GM18951 (cell line): ENCODE measurements around the gene MAN2B2.

Experiments used
- POLR2A ChIP-seq: IDR thresholded peaks from 4 replicates; pipeline ENCODE4 v1.6.1; 2011; ENCODE audit warnings: mild to moderate bottlenecking; ENCODE audit not compliant: insufficient read length, insufficient read depth; ENCODE audit errors: extremely low read depth
- in situ Hi-C: fragments of 300-500 bp; cut with MboI; formaldehyde crosslinking; loops from one replicate; pipeline ENCODE4 v1.12.0; 2022; ENCODE audit warnings: low sequenced_read_pairs, mixed read lengths, inconsistent platforms; ENCODE audit not compliant: unreplicated experiment

MAN2B2 gene

GRCh38 chr4:6549890-6550620 lies 24.9 kb upstream of the MAN2B2 start:
- no peak for TF ChIP-seq POLR2A
- in situ Hi-C loops, result no loop called here

GRCh38 chr4:6550821-6551220 lies 24.2 kb upstream of the MAN2B2 start:
- in situ Hi-C loops, result no loop called here
- TF ChIP-seq POLR2A, result no peak

GRCh38 chr4:6551660-6552059 lies 23.3 kb upstream of the MAN2B2 start:
- in situ Hi-C loops, result no loop called here
- no peak for TF ChIP-seq POLR2A

DNA sequence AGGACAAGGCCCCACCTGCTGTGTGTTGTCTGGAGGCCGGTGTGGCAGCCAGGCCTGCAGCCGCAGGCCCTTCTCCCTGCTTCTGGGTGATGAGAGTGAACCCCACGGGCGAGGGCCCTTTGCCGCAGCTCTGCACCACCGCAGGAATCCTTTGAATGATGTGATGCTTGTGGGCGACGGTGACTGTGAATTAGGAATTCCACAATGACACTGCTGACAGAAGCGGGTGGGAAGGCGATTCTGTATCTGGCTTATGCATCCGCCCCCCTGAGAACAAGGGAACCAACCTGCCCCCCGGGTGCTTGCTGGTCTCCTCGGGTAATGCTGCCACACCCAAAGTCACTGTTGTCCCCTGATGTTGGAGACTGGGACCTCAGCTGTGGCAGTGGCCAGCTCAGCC lies 19.5 kb upstream of the MAN2B2 start:
- in situ Hi-C loops, result no loop called here
- no peak for TF ChIP-seq POLR2A

- in situ Hi-C loops, result no loop called here
- no peak for TF ChIP-seq POLR2A
Measured at GRCh38 chr4:6556263-6556662, 18.7 kb upstream of the MAN2B2 start.

DNA sequence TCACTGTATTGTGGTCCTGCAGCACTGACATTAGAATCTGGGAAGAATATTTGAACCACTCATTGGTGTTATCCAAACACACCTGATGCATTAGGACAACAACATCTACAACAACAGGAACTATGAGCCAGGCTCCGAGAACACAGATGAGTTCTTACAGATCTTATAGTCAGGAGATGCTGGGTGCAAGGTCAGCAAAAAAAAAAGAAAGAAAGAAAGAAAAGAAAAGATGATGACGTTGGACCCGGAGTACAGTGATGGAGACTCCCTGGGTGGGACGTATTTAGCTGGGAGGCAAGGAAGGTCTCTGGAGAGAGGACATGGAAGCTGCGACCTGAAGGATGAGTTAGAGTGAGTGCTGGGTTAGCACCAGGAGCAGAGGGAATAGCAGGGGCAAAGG lies 17.8 kb upstream of the MAN2B2 start:
- TF ChIP-seq POLR2A, result no peak
- in situ Hi-C loops, result no loop called here

GRCh38 chr4:6557856-6558255 lies 17.1 kb upstream of the MAN2B2 start:
- in situ Hi-C loops, result no loop called here
- TF ChIP-seq POLR2A, result no peak

DNA sequence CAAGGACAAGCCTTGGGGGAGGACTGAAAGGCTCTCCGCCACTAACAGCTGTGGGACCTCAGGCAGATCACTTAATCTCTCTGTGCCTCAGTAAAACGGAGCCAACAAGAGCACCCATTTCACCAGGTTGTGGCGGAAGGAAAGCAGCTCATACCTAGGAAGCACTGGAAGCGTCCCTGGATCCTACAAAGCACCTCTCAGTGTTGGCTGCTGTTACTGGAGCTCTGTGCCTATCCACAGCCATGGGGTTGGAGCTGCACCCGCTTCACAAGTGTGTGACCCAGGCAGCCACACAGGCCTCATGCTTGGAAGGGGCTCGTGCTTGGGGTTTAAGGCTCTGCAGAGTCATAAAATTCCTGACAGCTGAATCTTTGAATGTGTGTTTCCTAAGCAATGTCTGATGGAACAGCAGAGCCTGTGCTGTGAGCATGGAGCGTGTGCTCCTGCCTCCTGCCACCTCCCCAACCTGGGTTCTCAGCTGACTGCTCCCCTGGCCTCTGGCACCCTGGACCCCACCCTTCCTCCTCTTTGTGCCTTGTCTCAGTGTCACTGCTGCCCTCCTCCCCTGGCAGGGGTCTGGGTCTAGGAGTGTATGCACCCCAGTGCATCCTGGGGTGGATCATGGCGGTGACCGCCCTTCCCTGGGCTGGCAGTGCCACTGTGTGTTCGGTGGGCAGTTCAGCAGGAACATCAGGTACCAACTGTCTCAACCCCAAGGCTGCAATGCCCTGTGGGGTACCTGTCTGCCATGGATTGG lies 14.4 kb upstream of the MAN2B2 start:
- in situ Hi-C loops, result no loop called here
- no peak for TF ChIP-seq POLR2A

GRCh38 chr4:6561173-6561516 lies 13.8 kb upstream of the MAN2B2 start:
- in situ Hi-C loops, result no loop called here
- no peak for TF ChIP-seq POLR2A

DNA sequence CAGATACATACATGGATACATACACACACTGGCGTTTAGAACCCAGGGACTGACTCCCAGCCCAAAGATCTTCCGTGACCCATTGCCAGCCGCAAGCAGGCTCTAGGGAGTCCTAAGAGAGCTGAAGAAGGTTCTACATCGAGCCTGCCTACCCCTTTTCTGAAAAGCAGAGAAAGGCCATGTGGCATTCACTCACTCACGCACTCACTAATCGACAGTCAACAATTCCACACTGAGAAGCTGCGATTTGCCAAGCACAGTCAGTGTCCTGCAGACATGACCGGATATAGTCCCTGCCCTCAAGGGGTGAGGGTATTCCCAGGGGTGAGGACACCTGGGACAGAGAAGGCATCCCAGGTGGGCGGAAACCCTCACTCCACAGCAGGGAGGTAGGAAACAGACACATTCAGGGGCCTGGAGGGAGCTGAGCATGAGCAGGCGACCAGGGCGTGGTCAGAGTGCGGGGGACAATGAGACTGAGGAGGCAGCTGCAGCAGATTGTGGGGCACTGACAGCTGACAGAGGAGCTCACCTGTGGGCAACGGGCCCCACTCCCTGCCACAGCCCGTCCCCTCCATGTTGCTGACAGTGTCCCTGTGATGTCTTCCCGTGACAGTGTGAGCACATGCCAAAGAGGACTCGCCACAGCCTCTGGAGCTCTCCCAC lies 13.2 kb upstream of the MAN2B2 start:
- in situ Hi-C loops, result no loop called here
- no peak for TF ChIP-seq POLR2A

GRCh38 chr4:6562931-6563901 lies 11.8 kb upstream of the MAN2B2 start:
- no peak for TF ChIP-seq POLR2A
- in situ Hi-C loops, result no loop called here

- no peak for TF ChIP-seq POLR2A
Measured at GRCh38 chr4:6563935-6564645, 10.9 kb upstream of the MAN2B2 start.

GRCh38 chr4:6565691-6566390 lies 9.1 kb upstream of the MAN2B2 start:
- in situ Hi-C loops, result no loop called here
- no peak for TF ChIP-seq POLR2A

More at GRCh38 chr4:6563935-6564645, 10.9 kb upstream of the MAN2B2 start:
- in situ Hi-C loops, result no loop called here
